Endometrial microvascular endothelial cells (primary cell): ENCODE measurements around the gene GFRA1. TPM values are rescaled to one million over a fixed set of nuclear protein-coding genes. Genes with fewer than 3 reads are reported as not detected.
"Not testable (repeated sequence)": the region's sequence is repeated elsewhere in the genome, so short reads cannot be mapped to it uniquely, and the experiment has no call there.

Experiments used
- in situ Hi-C: cut with HindIII; loops from 2 replicates; pipeline ENCODE4 v1.10.0; 2017; ENCODE audit warnings: low sequenced_read_pairs, low pct_unique_long_range_greater_than_20kb; ENCODE audit errors: inconsistent ontology term
- total RNA-seq: library from RNA; depleted of rRNA; stranded (reverse); fragments of >200 nt; gene quantifications from one replicate; pipeline ENCODE4 v1.2.3, GENCODE V29; 2015; ENCODE audit errors: inconsistent ontology term

The GFRA1 gene
- total RNA-seq, 1 donor from 2014 or later: 3.3 TPM

DNA sequence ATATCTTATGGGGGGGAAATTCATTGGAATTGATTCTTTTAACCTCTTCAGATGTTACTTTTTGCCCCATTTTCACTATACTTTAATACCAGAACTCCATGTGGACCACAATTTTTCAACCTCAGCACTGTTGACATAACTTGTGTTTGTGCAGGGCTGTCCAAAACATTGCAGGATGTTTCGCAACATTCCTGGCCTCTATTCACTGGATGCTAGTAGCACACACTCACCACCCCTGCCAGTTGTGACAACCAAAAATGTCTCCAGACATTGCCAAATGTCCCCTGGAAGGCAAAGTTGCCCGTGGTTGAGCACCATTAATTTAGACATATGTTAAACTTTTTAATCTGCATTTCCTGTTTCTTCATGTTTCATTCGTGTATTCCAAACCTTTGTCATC is 234.7 kb downstream of the GFRA1 start:
- in situ Hi-C loops: no loop called here

DNA sequence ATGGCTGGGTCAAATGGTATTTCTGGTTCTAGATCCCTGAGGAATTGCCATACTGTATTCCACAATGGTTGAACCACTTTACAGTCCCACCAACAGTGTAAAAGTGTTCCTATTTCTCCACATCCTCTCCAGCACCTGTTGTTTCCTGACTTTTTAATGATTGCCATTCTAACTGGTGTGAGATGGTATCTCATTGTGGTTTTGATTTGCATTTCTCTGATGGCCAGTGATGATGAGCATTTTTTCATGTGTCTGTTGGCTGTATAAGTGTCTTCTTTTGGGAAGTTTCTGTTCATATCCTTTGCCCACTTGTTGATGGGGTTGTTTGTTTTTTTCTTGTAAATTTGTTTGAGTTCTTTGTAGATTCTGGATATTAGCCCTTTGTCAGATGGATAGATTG is 237.6 kb downstream of the GFRA1 start:
- in situ Hi-C loops: not testable (repeated sequence)

- in situ Hi-C loops: no loop called here
Measured at GRCh38 chr10:116030576-116030975, 242.4 kb downstream of the GFRA1 start.

GRCh38 chr10:116029826-116030225 is 243.2 kb downstream of the GFRA1 start:
- in situ Hi-C loops: no loop called here

DNA sequence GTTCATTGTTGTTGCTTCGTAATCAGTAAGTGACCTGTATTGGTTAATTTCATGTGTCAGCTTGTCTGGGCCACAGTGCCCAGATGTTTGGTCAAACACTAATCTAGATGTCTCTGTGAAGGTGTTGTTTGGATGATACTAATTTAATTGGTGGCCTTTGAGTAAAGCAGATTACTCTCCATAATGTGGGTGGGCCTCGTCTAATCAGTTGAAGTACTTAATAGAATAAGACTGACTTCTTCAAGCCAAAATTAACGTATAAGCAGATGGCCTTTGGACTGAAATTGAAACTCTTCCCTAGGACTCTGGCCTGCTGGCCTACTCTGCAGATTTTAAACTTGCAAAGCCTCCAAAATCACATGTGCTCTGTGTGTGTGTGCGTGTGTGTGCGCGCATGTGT is 245.7 kb downstream of the GFRA1 start:
- in situ Hi-C loops: no loop called here

- in situ Hi-C loops: no loop called here
Measured at GRCh38 chr10:116026725-116027124, 246.3 kb downstream of the GFRA1 start.

- in situ Hi-C loops: no loop called here
Measured at GRCh38 chr10:116026315-116026714, 246.7 kb downstream of the GFRA1 start.

DNA sequence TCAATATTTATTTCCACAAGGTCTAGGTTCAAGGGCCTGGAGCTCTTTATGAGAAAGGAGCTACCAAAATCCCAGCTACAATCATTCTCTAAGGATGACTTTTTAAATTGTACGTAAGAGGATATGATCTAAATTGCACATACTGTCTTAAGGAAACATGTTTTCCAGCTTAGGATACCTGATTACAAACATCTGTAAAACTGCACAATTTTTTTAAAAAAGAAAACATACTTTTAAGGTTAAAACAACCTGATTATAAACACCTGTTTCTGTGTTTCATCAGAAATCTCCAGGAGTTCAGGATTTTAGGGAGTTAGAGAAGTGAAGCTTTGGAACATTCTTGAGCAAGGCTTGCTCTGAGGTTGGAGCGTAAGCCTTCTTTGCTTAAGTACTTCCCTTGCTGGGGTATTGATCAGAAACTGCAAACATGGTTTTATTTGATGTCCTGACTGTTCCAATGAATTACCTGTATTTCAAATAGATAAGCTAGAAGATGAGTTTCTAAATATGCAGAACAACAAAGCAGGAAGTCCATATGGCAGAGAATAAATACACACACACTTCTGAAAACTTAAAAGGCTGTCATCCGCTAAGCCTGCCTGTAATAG is 248.6 kb downstream of the GFRA1 start:
- in situ Hi-C loops: no loop called here

- in situ Hi-C loops: no loop called here
Measured at GRCh38 chr10:116017405-116017804, 255.6 kb downstream of the GFRA1 start.

DNA sequence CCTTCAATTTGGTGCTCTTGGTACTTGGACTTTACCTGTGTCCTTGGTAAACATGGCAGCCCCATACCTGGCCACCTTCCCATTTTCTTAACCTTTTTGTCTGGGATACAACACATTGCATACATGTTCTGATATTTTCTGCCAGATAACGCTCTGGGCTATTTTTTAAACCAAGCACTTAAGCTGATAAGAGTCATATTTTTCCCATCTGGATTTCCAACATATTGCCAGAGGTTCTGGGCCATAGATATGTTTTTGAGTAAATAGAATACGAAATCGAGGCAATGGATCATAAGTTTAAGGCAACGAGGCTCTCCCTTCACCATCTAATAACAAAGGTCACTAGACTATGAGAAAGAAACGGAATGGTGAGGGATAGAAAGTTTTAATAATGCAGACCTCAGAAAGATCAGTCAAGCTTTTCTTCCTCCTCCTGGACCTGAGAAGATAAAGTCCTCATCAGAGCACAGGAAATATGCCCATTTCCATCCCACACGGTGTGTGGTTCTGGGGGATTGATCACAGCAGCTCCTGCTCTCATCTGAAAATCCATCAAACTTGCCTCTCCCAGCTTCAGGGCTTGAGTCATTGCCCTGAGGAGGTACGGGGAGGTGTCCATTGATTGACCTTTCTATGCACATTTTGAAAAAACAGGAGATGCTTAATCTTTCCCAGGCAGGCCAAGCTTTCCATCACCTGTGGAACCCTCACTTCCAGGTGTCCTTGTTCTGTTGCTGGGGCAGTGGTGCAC is 257.2 kb downstream of the GFRA1 start:
- in situ Hi-C loops: no loop called here

GRCh38 chr10:116014871-116015582 is 258.0 kb downstream of the GFRA1 start:
- in situ Hi-C loops: no loop called here

- in situ Hi-C loops: no loop called here
Measured at GRCh38 chr10:116014326-116014725, 258.7 kb downstream of the GFRA1 start.

DNA sequence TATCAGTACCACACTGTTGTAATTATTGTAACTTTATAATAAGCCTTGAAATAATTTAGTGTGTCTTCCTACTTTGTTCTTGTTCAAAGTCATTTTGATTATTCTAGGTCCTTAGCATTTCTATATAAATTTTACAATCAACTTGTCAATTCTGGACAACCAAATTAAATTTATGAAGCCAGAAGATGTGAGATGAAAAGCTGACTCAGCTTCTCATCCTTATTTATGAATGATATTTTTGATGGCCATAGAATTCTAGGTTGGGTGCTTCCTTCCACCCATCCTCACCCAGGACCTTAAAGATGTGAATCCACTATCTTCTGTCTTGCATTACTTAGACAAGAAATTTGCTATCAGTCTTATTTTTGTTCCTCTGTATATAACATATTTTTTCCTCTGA is 261.1 kb downstream of the GFRA1 start:
- in situ Hi-C loops: no loop called here

- in situ Hi-C loops: no loop called here
Measured at GRCh38 chr10:116007256-116007891, 265.6 kb downstream of the GFRA1 start.

Other genes starting within 250 kb of the GFRA1 start
- not detected for gene CCDC172, start 51.2 kb upstream of the GFRA1 start, total RNA-seq
- gene PNLIPRP3, start 154.6 kb upstream of the GFRA1 start, total RNA-seq: not detected